ENCODE measurements around the gene RHNO1.

GRCh38 chr12:2835691-2836403 is 41.2 kb upstream of the RHNO1 start:
- TF ChIP-seq EZH2 (IDR thresholded peaks at IDR 0.05; ENCODE audit: borderline replicate concordance) (no peak), CTCF (IDR thresholded peaks at IDR 0.05; ENCODE audit: poor library complexity) (no peak), EZH2phosphoT487 (IDR thresholded peaks at IDR 0.05; ENCODE audit: low read depth, severe bottlenecking, unreplicated experiment) (no peak)
